ENCODE data around the gene AKAP13. TPM values are rescaled to one million over a fixed set of nuclear protein-coding genes. Genes with fewer than 3 reads are reported as not detected.

Gene AKAP13
- total RNA-seq, 1 experiment from 2014 or later, result 49.6 TPM

DNA sequence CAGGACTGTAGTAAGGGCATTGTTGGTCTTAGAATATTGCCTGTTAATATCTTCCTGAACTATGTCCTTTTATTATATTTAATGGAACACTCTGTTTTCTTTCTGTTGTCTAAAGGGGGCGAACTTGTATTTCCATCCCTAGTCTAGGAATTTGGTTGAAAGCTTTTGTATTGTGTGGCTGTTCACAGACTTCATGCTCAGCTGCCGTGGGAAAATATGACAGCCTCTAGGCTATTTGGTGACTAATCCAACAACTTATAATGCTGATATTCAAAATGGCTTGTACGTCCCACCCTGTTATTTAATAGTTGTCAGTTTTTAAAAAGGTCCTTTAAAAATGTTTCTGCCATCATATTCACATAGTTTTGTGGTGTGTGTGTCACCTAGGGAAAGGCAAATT is 211.7 kb downstream of the AKAP13 start:
- BruUV-seq (replicated peaks), result no TSS peak
- TF ChIP-seq, protein P1, sequence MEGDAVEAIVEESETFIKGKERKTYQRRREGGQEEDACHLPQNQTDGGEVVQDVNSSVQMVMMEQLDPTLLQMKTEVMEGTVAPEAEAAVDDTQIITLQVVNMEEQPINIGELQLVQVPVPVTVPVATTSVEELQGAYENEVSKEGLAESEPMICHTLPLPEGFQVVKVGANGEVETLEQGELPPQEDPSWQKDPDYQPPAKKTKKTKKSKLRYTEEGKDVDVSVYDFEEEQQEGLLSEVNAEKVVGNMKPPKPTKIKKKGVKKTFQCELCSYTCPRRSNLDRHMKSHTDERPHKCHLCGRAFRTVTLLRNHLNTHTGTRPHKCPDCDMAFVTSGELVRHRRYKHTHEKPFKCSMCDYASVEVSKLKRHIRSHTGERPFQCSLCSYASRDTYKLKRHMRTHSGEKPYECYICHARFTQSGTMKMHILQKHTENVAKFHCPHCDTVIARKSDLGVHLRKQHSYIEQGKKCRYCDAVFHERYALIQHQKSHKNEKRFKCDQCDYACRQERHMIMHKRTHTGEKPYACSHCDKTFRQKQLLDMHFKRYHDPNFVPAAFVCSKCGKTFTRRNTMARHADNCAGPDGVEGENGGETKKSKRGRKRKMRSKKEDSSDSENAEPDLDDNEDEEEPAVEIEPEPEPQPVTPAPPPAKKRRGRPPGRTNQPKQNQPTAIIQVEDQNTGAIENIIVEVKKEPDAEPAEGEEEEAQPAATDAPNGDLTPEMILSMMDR (IDR thresholded peaks at IDR 0.05; ENCODE audit: insufficient read depth in 1 of 2, low read depth in 1 of 2, low read length in 1 of 2, severe bottlenecking in 1 of 2, unreplicated experiment in 1 of 2), result no peak
- no peaks in the 10 kb centered on the region for H3K27me3 ChIP-seq (replicated peaks; ENCODE audit: control insufficient read depth, insufficient read depth, low read length)
- no peaks in the 10 kb centered on the region for H3K9me3 ChIP-seq
- Mint-ChIP-seq H3K4me3 (ENCODE audit: unreplicated experiment) (no peak overlapping the region), H3K27me3 (ENCODE audit: insufficient read depth, unreplicated experiment) (no peaks in the 10 kb centered on the region), H3K4me1 (ENCODE audit: low read depth, unreplicated experiment) (peaks cover 21% of the 10 kb centered on the region), H3K36me3 (ENCODE audit: insufficient read depth, unreplicated experiment) (peaks cover 12% of the 10 kb centered on the region), H3K27ac (ENCODE audit: unreplicated experiment) (no peak overlapping the region), H3K9me3 (ENCODE audit: unreplicated experiment) (no peaks in the 10 kb centered on the region)
- no peak for DNase-seq
- intact Hi-C loops (cut with micrococcal nuclease; ENCODE audit: unreplicated experiment), result no loop called here
- H3K4me1 ChIP-seq, result peaks cover 45% of the 10 kb centered on the region
- no peaks in the 10 kb centered on the region for H3K36me3 ChIP-seq (ENCODE audit: control insufficient read depth, insufficient read depth, low read length)
- H3K4me3 ChIP-seq (ENCODE audit: low read depth, low read length), result no peak overlapping the region
- POLR2A ChIA-PET, result no interaction called here
- CTCF ChIA-PET, result interaction anchor here (1.0 to 1.3 kb wide), 3 partner anchors 9 to 106 kb away, joined by 3 to 4 read pairs (median 3); no protein-coding TSS in a partner anchor

DNA sequence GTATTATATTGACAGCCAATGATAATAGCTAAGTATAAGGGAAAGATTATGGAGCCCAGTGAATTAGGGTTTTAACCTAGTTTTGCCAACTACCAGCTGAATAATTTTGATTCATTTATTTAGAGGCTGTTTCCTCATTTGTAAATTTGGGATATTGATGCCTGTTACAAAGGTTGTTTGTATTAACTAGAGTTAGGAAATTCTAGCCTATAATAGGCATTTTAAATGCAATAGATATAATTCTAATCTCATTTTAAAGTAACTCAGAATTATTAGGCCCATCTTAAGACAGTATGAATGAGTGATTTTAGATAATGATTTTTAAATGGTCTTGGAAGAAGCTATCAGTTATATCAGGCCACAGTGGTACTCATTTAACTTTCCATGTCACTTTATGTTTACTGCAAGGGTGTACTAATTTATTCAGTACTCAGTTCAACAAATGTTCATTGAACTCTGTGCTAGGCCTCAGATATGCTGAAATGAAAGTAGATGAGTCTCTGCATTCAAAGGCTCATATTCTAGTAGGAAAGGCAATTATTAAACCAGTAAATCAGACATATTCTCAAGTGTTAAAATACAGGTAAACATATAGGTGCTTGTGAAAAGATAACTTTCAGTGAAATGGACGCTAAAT is 213.5 kb downstream of the AKAP13 start:
- intact Hi-C loops (cut with micrococcal nuclease; ENCODE audit: unreplicated experiment), result no loop called here
- POLR2A ChIA-PET, result no interaction called here
- peaks cover 10% of the 10 kb centered on the region for H3K4me1 Mint-ChIP-seq (ENCODE audit: low read depth, unreplicated experiment)

DNA sequence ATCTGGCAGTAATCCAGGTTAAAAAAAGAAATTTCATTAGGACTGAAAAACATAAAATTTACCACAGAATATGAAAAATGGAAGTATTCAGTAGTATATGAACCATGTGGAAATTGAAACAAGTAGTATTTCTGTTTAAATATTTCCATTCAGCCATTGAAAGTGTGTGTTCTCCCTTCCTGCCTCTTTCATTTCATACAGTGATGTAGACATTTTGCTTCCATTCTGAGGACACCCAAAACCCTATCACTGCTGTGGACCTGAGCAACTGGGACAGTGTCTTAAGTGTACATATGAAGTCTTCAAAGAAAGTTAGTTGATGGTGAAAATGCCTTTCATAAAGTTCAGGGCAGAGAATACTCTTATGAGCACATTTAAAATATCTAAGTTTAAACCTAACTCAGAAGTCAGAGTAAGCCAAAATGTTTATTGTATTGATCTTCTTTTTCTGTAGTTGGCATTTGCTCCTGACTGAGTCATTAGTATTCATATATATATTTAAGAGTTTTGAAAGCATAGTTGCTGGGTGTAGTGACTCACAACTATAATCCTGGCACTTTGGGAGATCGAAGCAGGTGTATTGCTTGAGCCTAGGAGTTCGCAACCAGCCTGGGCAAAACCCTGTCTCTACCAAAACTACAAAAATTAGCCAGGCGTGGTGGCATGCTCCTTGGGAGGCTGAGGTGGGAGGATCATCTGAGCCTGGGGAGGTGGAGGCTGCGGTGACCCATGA is 215.6 kb downstream of the AKAP13 start:
- peaks cover 5% of the 10 kb centered on the region for H3K36me3 Mint-ChIP-seq (ENCODE audit: insufficient read depth, unreplicated experiment)
- H3K4me3 Mint-ChIP-seq (ENCODE audit: unreplicated experiment), result no peak overlapping the region
- DNase-seq, result no peak
- ChIA-PET POLR2A (no interaction called here), CTCF (no interaction called here)
- Histone ChIP-seq H3K36me3 (ENCODE audit: control insufficient read depth, insufficient read depth, low read length) (no peaks in the 10 kb centered on the region), H3K4me3 (ENCODE audit: low read depth, low read length) (no peak overlapping the region), H3K27me3 (replicated peaks; ENCODE audit: control insufficient read depth, insufficient read depth, low read length) (no peaks in the 10 kb centered on the region), H3K9me3 (no peaks in the 10 kb centered on the region), H3K4me1 (peaks cover 10% of the 10 kb centered on the region)
- H3K9me3 Mint-ChIP-seq (ENCODE audit: unreplicated experiment), result no peaks in the 10 kb centered on the region
- H3K27me3 Mint-ChIP-seq (ENCODE audit: insufficient read depth, unreplicated experiment), result no peaks in the 10 kb centered on the region
- H3K4me1 Mint-ChIP-seq (ENCODE audit: low read depth, unreplicated experiment), result peaks cover 5% of the 10 kb centered on the region
- intact Hi-C loops (cut with micrococcal nuclease; ENCODE audit: unreplicated experiment), result no loop called here
- TF ChIP-seq, protein P1 (IDR thresholded peaks at IDR 0.05; ENCODE audit: insufficient read depth in 1 of 2, low read depth in 1 of 2, low read length in 1 of 2, severe bottlenecking in 1 of 2, unreplicated experiment in 1 of 2), result no peak
- BruUV-seq (replicated peaks), result no TSS peak
- no peak overlapping the region for H3K27ac Mint-ChIP-seq (ENCODE audit: unreplicated experiment)

More for the DNA sequence above, 213.5 kb downstream of the AKAP13 start:
- TF ChIP-seq, protein P1 (IDR thresholded peaks at IDR 0.05; ENCODE audit: insufficient read depth in 1 of 2, low read depth in 1 of 2, low read length in 1 of 2, severe bottlenecking in 1 of 2, unreplicated experiment in 1 of 2), result no peak
- no TSS peak for BruUV-seq (replicated peaks)
- H3K9me3 Mint-ChIP-seq (ENCODE audit: unreplicated experiment), result no peaks in the 10 kb centered on the region
- Histone ChIP-seq H3K36me3 (ENCODE audit: control insufficient read depth, insufficient read depth, low read length) (no peaks in the 10 kb centered on the region), H3K9me3 (no peaks in the 10 kb centered on the region), H3K4me3 (ENCODE audit: low read depth, low read length) (no peak overlapping the region), H3K4me1 (peaks cover 27% of the 10 kb centered on the region), H3K27me3 (replicated peaks; ENCODE audit: control insufficient read depth, insufficient read depth, low read length) (no peaks in the 10 kb centered on the region)
- no peak overlapping the region for H3K4me3 Mint-ChIP-seq (ENCODE audit: unreplicated experiment)
- CTCF ChIA-PET, result no interaction called here
- no peak overlapping the region for H3K27ac Mint-ChIP-seq (ENCODE audit: unreplicated experiment)
- no peak for DNase-seq
- no peaks in the 10 kb centered on the region for H3K36me3 Mint-ChIP-seq (ENCODE audit: insufficient read depth, unreplicated experiment)
- no peaks in the 10 kb centered on the region for H3K27me3 Mint-ChIP-seq (ENCODE audit: insufficient read depth, unreplicated experiment)
